Peyer's patch (tissue), 4 donors: ENCODE measurements around the gene RGS12. TPM values are rescaled to one million over a fixed set of nuclear protein-coding genes. Genes with fewer than 3 reads are reported as not detected.
A peak's percentile ranks its signal among the peaks of the same experiment; 100 is the strongest.

Source experiments
- DNase-seq, 3 donors: peaks; one replicate each; pipeline ENCODE4 v3.0.0-alpha.2; 2017 to 2019
- H3K27ac ChIP-seq, 4 donors: fragments of 200-600 bp; sonication (generic); one replicate each; pipeline ENCODE4 v1.5.1; 2016 to 2019
- H3K27me3 ChIP-seq, 2 donors: fragments of 200-600 bp; sonication (generic); one replicate each; pipeline ENCODE4 v1.5.1; 2019
- H3K36me3 ChIP-seq, 3 donors: fragments of 200-600 bp; sonication (generic); one replicate each; pipeline ENCODE4 v1.5.1; 2016 to 2019
- H3K4me1 ChIP-seq, 4 donors: fragments of 200-600 bp; sonication (generic); one replicate each; pipeline ENCODE4 v1.5.1; 2016 to 2019
- H3K4me3 ChIP-seq, 4 donors: fragments of 200-600 bp; sonication (generic); 1 replicate in 3 of 4; 2 replicates in 1 of 4; pipeline ENCODE4 v1.5.1; 2016 to 2019; ENCODE audit warnings: mild to moderate bottlenecking in 1 of 4
- H3K9me3 ChIP-seq, 4 donors: fragments of 200-600 bp; sonication (generic); one replicate each; pipeline ENCODE4 v1.5.1; 2016 to 2019; ENCODE audit warnings: mild to moderate bottlenecking in 1 of 4
- POLR2A ChIP-seq, 2 donors: fragments of 450-650 bp; IDR thresholded peaks; one replicate each; pipeline ENCODE4 v1.5.1; 2017; ENCODE audit warnings: antibody characterized with exemption in 2 of 2, mild to moderate bottlenecking in 2 of 2, moderate library complexity in 2 of 2
- total RNA-seq, 4 donors: library from RNA; depleted of rRNA; stranded (reverse); fragments of >200 nt; gene quantifications; one replicate each; pipeline ENCODE4 v1.1.0, GENCODE V29; 2016
- TF ChIP-seq, protein P1 (sequence below), 6 experiments: fragments of 450-650 bp in 4 of 6; fragments of 200-600 bp in 2 of 6; sonication (generic) in 1 of 6; IDR thresholded peaks; one replicate each; pipeline ENCODE4 v1.5.1; 2017 to 2019; ENCODE audit warnings: antibody characterized with exemption in 6 of 6, mild to moderate bottlenecking in 3 of 6, moderate library complexity in 1 of 6

Gene RGS12
- total RNA-seq, 4 donors from 2014 or later: 24.3 to 36.5 (median 35.3) TPM

DNA sequence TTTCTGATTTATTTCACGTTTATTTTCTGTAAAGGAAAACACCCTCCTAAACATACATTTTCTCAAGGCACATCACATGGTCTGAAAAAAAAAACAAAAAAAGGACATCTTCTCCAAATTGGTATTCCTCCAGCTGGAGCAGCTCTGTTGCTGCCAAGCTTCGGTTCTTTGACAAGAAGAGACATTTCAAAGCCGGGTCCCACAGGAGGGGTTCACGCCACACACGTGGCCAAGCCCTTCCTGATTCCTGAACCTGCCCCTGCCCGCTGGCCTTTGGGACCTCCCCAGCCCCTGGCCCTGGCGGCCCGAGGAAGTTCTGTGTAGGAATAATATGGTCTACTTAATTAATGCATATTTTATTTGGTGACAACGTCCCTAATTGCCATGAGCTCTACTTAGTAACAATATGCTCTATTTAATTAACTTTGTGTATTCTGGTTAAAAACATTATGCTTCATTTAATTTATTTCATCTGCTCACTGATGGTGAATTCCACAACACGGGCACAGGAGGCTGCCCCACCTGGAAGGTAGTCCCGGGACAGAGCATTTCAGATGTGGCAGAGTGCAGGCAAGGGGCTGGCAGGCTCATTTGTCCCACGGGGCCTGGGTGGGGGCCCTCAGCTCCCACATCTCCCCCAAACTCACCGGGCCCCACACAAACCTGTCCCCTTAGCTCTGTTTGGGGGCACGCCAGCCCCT, 5.4 kb upstream of the RGS12 start:
- TF ChIP-seq POLR2A (IDR thresholded peaks at IDR 0.05): no peak
- TF ChIP-seq, protein P1, sequence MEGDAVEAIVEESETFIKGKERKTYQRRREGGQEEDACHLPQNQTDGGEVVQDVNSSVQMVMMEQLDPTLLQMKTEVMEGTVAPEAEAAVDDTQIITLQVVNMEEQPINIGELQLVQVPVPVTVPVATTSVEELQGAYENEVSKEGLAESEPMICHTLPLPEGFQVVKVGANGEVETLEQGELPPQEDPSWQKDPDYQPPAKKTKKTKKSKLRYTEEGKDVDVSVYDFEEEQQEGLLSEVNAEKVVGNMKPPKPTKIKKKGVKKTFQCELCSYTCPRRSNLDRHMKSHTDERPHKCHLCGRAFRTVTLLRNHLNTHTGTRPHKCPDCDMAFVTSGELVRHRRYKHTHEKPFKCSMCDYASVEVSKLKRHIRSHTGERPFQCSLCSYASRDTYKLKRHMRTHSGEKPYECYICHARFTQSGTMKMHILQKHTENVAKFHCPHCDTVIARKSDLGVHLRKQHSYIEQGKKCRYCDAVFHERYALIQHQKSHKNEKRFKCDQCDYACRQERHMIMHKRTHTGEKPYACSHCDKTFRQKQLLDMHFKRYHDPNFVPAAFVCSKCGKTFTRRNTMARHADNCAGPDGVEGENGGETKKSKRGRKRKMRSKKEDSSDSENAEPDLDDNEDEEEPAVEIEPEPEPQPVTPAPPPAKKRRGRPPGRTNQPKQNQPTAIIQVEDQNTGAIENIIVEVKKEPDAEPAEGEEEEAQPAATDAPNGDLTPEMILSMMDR (IDR thresholded peaks at IDR 0.05): no peak
- no peaks in the 10 kb centered on the region for H3K36me3 ChIP-seq
- DNase-seq: peak in 1 of 3 donors; percentile 36
- no peaks in the 10 kb centered on the region for H3K27me3 ChIP-seq
- H3K4me3 ChIP-seq: no peak overlapping the region
- peaks cover 0 to 23% (median 12%) of the 10 kb centered on the region in 4 donors for H3K4me1 ChIP-seq
- H3K27ac ChIP-seq: no peak overlapping the region
- no peaks in the 10 kb centered on the region for H3K9me3 ChIP-seq

DNA sequence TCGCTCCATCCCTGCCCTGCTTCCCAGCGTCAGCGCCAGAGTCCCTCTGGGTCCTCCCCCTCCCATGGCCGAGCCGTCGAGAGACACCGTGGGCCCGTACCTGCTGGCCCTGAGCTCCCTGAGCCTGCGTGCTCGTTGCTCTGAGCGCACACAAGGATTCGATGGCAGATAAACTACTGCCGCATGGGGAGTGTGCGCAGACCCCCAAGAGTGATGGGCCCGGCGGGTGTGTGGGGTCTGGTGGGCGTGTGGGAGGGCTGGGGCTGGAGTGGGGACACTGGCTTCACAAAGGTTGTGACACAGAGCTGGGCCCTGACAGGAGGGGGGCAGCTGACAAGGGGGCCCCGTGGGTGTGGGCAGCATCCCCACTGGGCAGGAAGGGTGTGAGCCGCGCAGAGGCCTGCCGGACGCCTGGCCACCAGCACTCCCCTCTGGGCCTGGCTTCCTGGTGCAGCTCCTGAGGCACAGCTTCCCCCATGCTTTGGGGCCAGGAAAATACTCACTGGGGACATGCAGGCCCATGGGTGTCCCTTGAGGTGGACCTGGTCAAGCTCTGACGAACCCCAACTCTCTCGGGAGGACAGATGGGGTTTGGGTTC, 4.8 kb upstream of the RGS12 start:
- no peaks in the 10 kb centered on the region for H3K9me3 ChIP-seq
- peak in 1 of 3 donors; percentile 42 for DNase-seq
- H3K27ac ChIP-seq: no peak overlapping the region
- peaks cover 0 to 23% (median 12%) of the 10 kb centered on the region in 4 donors for H3K4me1 ChIP-seq
- no peak overlapping the region for H3K4me3 ChIP-seq
- no peaks in the 10 kb centered on the region for H3K27me3 ChIP-seq
- no peak for TF ChIP-seq POLR2A (IDR thresholded peaks at IDR 0.05)
- TF ChIP-seq, protein P1 (IDR thresholded peaks at IDR 0.05): no peak
- H3K36me3 ChIP-seq: no peaks in the 10 kb centered on the region

DNA sequence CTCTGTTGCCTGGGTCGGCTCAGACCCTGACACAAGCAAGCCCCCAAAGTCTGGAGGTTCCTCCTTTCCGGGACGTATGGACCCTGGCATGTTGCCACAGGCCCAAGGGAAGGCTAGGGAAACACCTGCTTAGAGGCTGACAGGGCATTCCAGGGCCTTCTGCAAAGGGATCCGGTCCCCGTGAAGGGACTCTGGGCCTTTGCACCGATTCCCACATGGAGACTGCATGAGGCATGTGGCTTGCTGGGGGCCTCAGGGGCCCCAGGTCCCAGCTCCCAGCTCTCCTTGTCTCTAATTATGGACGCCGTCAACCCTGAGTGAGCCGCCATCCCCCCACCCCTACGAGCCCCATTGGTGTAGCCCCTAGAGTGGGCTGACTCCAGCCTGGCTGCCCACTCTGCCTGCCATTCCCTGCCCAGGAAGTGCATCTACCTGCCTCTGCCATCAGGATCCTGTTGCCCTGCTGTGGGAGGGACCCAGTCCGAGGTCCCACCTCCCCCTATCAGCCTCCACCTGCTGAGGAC, 4.2 kb upstream of the RGS12 start:
- TF ChIP-seq, protein P1 (IDR thresholded peaks at IDR 0.05): no peak
- no peak for TF ChIP-seq POLR2A (IDR thresholded peaks at IDR 0.05)
- Histone ChIP-seq H3K36me3 (no peaks in the 10 kb centered on the region), H3K9me3 (no peaks in the 10 kb centered on the region), H3K4me3 (no peak overlapping the region), H3K27me3 (no peaks in the 10 kb centered on the region), H3K4me1 (peaks cover 0 to 23% (median 13%) of the 10 kb centered on the region in 4 donors), H3K27ac (no peak overlapping the region)
- peak in 1 of 3 donors; percentile 41 for DNase-seq

DNA sequence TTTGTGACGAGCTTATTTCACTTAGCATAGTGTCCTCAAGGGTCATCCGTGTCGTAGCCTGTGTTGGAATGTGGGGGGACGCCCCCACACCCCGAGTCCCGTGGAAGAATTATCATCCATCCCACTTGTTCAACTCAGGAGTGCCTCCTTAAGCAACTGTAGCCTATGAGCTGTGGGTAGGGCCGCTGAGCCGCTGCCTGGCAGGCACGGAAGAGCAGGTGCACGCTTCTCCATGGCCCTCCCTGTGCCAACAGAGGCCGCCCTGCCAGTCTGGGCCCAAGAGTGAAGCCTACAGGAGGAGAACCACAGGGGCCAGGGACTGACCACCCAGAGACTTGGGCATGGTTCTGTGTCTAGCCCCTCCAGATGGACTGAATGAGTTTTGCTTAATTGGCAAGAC, 2.3 kb upstream of the RGS12 start:
- Histone ChIP-seq H3K9me3 (no peaks in the 10 kb centered on the region), H3K36me3 (no peaks in the 10 kb centered on the region), H3K27me3 (no peaks in the 10 kb centered on the region), H3K4me3 (no peak overlapping the region), H3K27ac (no peak overlapping the region), H3K4me1 (peaks cover 0 to 22% (median 15%) of the 10 kb centered on the region in 4 donors)
- no peak for DNase-seq
- TF ChIP-seq POLR2A (IDR thresholded peaks at IDR 0.05): no peak
- TF ChIP-seq, protein P1 (IDR thresholded peaks at IDR 0.05): no peak

DNA sequence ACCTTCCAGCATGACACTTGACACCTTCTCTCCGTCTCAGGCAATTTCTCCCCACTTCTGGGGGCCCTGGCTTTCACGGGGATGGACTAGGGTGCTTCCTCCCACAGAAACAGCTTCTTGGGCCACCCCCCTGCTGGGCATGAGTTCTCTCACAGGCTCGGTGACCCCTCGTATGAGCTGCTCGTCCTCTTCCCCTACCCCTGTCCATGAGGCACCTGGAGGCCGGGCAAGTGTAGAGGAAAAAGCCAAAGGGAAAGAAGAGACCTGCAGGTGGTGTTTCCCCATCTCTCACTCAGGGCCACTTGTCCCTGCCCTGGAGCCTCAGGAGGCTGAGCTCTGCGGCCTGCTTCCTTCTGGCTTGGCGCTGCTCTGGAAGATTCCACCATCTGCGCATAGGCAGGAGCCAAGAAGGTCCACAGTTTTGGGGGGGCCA, 1.9 kb upstream of the RGS12 start:
- Histone ChIP-seq H3K4me3 (peak overlapping the region in 1 of 4 donors; percentile 91), H3K4me1 (peaks cover 0 to 22% (median 13%) of the 10 kb centered on the region in 4 donors), H3K9me3 (no peaks in the 10 kb centered on the region), H3K27ac (peak overlapping the region in 2 of 4 donors; percentile 95 to 97), H3K27me3 (no peaks in the 10 kb centered on the region), H3K36me3 (no peaks in the 10 kb centered on the region)
- no peak for TF ChIP-seq POLR2A (IDR thresholded peaks at IDR 0.05)
- TF ChIP-seq, protein P1 (IDR thresholded peaks at IDR 0.05): no peak
- DNase-seq: no peak
